NOMO-1 treated with dmso at 0.1 percent for 144 hours (cell line): ENCODE data around the gene GSTO2.

Source experiments
- DNase-seq: peaks from one replicate; lab custom pipeline; 2025; ENCODE audit not compliant: unreplicated experiment; lab: John Stamatoyannopoulos, UW

GSTO2 gene

GRCh38 chr10:104307576-104308438 lies 38.8 kb downstream of the GSTO2 start:
- no peak for DNase-seq

DNA sequence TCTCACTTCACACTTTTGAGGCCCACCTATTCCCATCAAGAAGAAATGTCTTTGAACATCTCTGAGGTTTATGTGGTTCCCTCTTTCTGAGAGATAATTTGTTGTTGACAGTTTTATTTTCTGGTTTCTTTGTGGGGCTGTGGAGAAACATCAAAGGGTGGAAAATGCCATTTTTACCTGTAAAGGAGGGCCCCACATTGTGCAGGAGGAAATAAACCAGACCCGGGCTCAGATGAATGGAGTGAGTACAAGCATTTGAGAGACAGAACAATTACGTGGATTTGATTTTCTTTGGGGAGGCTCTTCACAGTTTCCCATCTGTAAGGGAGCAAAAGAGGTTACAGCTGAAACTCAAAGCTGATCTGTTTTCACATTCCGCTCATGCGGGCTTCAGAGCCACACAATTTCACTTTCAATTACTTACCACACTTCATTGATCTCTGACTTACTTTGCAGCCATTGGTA lies 39.5 kb downstream of the GSTO2 start:
- no peak for DNase-seq

- no peak for DNase-seq
Observed at GRCh38 chr10:104309980-104310978, 41.3 kb downstream of the GSTO2 start.

DNA sequence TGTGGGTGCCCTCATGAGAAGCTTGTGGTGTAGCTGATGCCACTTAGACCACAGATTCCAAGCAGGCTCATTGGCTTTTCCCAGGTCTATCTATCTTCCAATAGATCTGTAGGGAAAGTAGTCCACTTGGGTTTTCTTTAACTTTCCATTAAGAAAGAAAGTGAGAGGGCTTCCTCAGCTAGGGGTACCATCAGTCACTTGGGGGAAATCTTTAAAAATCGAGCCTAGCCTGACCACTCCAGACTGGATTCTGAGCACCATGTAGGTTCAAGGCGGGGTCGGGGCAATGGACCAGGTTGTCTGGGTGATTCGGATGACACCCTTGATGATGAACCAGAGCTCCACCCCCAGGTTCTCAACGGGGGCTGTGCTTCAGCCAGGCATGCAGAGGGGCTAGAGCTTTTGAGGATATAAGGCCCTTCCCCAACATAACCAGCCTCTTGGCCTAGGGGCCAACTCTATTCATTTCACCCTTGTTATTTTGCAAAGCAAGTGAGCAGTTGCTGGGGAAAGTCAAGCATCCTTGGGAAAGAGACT lies 42.3 kb downstream of the GSTO2 start:
- no peak for DNase-seq

DNA sequence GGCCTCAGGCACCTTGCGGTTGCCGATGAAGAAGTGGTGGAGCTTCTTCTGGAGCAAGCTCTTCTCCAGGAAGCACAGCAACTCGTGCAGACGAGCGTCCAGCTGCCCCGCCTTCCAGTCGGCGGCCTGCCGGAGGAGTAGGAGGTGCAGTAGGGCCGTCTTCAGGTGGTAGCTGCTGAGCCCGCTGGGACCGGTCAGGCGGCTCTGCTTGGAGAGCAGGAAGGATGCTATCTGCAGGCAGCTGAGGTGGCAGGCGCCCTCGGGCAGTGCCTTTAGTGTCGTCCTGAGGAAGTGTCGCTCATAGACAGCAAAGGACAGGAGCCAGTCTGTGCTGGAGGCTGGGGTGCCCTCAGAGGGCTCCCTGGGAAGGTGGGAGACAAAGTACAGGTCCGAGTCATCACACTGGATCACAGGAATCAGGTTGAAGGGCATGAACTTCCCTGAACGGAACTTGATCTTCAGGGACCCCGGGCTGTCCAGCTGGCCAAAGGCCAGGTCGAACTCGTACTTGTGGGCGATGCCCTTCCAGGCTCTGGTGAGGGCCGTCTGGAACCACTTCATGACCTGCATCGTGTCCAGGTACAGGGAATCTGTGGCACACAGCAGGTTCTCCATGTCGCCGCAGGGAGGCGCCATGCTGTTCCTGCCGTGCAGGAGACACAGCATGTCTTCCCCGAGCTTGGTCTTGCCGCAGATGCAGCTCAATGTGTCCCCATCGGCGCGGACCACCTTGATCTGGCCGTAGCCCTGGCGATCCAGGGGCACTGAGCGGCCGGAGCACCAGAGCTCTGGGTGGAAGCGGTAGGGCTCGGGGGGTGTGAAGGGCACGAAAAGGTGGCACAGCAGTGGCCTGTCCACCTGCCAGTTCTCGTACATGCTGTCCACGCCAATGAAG lies 45.9 kb downstream of the GSTO2 start:
- no peak for DNase-seq

GRCh38 chr10:104315486-104315921 lies 46.5 kb downstream of the GSTO2 start:
- no peak for DNase-seq

GRCh38 chr10:104316321-104317099 lies 47.5 kb downstream of the GSTO2 start:
- no peak for DNase-seq

GRCh38 chr10:104317269-104317710 lies 48.3 kb downstream of the GSTO2 start:
- DNase-seq = no peak

DNA sequence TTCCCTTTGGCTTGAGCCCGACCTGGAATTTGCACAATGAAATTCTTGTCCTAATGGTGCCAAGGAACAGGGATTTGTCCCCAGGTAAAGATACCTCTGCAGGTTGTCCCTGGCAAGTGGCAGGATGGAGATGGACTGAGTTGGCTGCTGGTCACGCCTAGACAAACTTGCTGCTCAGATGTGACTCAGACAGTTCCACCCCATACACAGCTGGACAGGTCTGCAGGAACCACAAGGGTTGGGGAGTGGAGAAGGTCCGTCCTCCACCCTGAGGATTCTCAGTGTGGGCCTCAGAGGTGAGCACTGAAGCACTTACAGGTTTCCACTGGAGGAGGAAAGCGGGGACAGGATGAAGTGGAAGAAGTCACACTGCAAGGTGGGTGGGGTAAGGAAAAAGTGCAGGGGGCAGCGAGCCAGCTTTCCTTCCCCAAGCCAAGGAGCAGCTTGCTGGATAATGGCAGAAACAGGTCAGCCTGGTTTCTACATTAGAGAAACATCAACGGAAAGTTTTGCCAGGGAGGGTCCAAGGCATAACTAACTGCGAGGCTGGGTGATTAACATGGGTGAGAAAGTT lies 48.8 kb downstream of the GSTO2 start:
- DNase-seq = no peak

GRCh38 chr10:104318326-104318725 lies 49.3 kb downstream of the GSTO2 start:
- DNase-seq = no peak

DNA sequence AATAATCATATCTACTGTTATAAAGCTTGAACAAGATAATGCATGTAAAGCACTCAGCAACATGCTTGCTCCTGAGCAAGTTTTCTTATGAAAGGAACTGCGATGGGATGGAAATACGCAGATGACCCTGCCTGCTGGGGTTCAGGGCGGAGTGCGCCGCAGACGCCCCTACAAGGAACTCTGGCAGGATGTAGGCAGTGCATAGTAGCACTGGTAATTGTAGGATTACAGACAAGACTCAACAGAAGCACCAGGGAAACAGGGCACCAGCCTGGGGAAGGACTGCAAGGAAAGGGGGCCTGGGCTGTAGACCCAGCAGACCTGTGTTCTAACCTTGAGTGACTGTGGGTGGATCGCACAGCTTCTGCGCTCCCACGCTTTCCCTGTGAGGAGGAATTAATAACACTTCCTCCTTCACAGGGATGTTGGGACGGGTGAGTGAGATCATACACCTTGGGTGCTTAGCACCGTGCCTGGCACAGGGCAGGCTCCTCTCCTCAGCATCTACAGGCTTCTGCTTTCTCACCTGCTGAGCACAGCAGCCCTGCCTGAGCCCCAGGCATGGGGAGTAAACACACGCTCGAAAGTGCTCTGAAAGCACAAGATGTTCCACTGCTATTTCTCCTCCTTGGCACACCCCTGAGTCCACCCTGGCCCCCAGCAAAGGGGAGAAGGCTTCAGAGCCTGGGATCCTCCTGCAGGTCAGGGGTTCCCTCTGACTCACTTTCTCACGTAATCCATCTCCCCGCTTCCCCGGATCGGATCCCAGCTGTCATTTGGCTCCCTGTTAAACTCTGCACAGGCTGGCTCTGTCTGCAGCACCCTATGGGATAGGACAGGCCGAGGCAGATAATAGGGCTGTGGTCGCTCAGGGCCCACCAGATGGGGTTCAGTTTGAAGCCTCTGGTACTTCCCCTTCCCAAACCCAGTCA lies 50.1 kb downstream of the GSTO2 start:
- DNase-seq = no peak

- no peak for DNase-seq
Observed at GRCh38 chr10:104321226-104321625, 52.2 kb downstream of the GSTO2 start.

DNA sequence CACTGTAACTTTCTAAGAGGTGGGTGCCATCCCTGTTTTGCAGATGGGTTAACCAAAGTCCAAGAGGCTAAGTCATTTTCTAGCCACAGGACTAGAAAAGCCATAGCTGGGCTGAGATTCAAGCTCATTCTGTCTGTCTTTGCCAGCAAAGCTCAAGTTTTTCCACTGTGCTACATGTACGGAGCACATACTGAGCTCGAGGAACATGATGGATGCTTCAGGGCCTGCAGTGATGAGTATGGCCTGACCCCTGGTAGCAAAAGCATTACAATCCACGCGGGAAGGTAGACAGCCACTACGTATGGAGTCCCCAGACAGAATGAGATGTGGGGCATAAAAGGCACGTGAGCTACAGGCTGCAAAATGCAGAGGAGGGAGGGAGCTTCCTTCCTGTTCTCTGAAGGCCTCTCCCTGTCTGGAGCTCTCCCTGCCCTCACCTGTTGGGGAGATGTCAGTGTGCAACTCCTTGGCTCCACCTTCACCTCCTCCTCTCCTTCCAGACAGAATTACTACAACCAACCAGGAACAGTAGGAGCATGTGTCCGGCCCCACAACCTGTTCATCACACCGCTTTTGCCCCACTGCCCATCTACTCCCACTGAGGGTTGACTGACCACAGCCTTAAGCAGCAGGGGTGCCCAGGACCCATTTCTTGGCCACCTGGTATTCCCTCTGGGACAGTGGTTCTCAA lies 52.9 kb downstream of the GSTO2 start:
- no peak for DNase-seq

DNA sequence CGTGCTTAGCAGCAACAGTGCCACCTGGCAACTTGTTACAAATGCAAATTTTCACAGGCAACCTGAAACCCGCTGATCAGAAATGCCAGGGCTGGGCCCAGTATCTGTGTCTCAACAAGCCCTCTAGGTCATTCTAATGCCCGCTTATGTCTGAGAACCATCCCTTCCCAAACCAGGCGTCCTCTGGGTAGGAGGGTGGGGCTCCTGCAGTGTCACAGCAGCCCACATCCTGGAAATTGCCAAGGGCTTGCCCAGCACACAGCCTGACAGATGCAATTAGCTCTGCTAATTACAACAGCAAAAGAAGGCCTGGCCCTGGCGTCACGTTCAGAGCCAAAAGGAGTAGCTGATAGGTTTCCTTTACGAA lies 53.4 kb downstream of the GSTO2 start:
- peak; percentile 68 for DNase-seq

- no peak for DNase-seq
Observed at GRCh38 chr10:104323085-104323484, 54.1 kb downstream of the GSTO2 start.

- DNase-seq = no peak
Observed at GRCh38 chr10:104323760-104324201, 54.8 kb downstream of the GSTO2 start.

- peak; percentile 88 for DNase-seq
Observed at GRCh38 chr10:104324221-104324686, 55.3 kb downstream of the GSTO2 start.
